Panc1 (cell line): Measurements from ENCODE around the gene CYP27B1. TPM values are rescaled to one million over a fixed set of nuclear protein-coding genes. Genes with fewer than 3 reads are reported as not detected.

Source experiments
- ATAC-seq: fragments of 200-7000 bp; cut with Tn5 transposase; 2 replicates; pipeline ENCODE4 v1.9.1; 2020; ENCODE audit warnings: mild to moderate bottlenecking, moderate library complexity
- BruUV-seq: library from RNA; stranded (reverse); fragments of 400-500 nt; replicated peaks from 2 replicates; lab custom pipeline; 2021; lab: Mats Ljungman, UMichigan
- CTCF ChIA-PET: fragments of 300-600 bp; sonication (Branson Sonifier 250); formaldehyde crosslinking; loops from one replicate; lab custom pipeline; 2022; ENCODE audit warnings: antibody characterized with exemption; lab: Charles Lee
- POLR2A ChIA-PET: fragments of 300-600 bp; sonication (Branson Sonifier 250); formaldehyde crosslinking; loops from one replicate; lab custom pipeline; 2022; ENCODE audit warnings: antibody characterized with exemption; lab: Charles Lee
- DNase-seq: peaks from one replicate; pipeline ENCODE4 v3.0.0-alpha.2; 2010; ENCODE audit warnings: low read depth, low spot score
- H3K27ac ChIP-seq: 2 replicates; pipeline ENCODE4 v1.5.1; 2011; ENCODE audit warnings: mild to moderate bottlenecking, low read length, inconsistent platforms
- H3K27me3 ChIP-seq: fragments of 200-500 bp; sonication (Bioruptor generic); 2 replicates; pipeline ENCODE4 v1.6.0; 2014; ENCODE audit warnings: low read length, inconsistent platforms; ENCODE audit not compliant: control insufficient read depth, insufficient read depth
- H3K36me3 ChIP-seq: fragments of 200-500 bp; sonication (Bioruptor generic); 2 replicates; pipeline ENCODE4 v1.5.1; 2014; ENCODE audit warnings: inconsistent platforms, mild to moderate bottlenecking, low read length, moderate library complexity; ENCODE audit not compliant: control insufficient read depth, insufficient read depth
- H3K4me1 ChIP-seq: 2 replicates; pipeline ENCODE4 v1.5.1; 2011; ENCODE audit warnings: inconsistent platforms, mild to moderate bottlenecking, low read length, moderate library complexity; ENCODE audit not compliant: control insufficient read depth, insufficient read depth
- H3K4me3 ChIP-seq, 2 experiments: 2 replicates each; pipeline ENCODE4 v1.5.1; 2011 to 2012; ENCODE audit warnings: low read depth in 2 of 2, low read length in 2 of 2, mild to moderate bottlenecking in 2 of 2, inconsistent platforms in 1 of 2, moderate library complexity in 1 of 2
- H3K9me3 ChIP-seq: fragments of 200-500 bp; sonication (Bioruptor generic); 2 replicates; pipeline ENCODE4 v1.5.1; 2014; ENCODE audit warnings: low read depth, mild to moderate bottlenecking, inconsistent platforms, low read length, moderate library complexity; ENCODE audit not compliant: control insufficient read depth, insufficient read depth
- REST ChIP-seq, 2 experiments: IDR thresholded peaks; 2 replicates each; pipeline ENCODE4 v1.6.1; 2011 to 2012; ENCODE audit warnings: low read depth in 2 of 2, control low read depth in 1 of 2, low read length in 1 of 2, mild to moderate bottlenecking in 1 of 2, moderate library complexity in 1 of 2; ENCODE audit not compliant: insufficient read depth in 1 of 2
- SIN3A ChIP-seq: IDR thresholded peaks from 2 replicates; pipeline ENCODE4 v1.6.1; 2012; ENCODE audit warnings: low read depth, mild to moderate bottlenecking, low read length, moderate library complexity, borderline replicate concordance; ENCODE audit not compliant: insufficient read depth
- in situ Hi-C: cut with HindIII; loops from 2 replicates; pipeline ENCODE4 v1.10.0; 2016; ENCODE audit warnings: low sequenced_read_pairs, low pct_unique_long_range_greater_than_20kb
- intact Hi-C: fragments of 100-400 bp; cut with micrococcal nuclease; formaldehyde crosslinking; loops from one replicate; pipeline ENCODE4 v1.10.0; 2022; ENCODE audit not compliant: unreplicated experiment
- microRNA-seq: library from miRNA; unstranded; fragments of <30 nt; microRNA quantifications from one replicate; pipeline ENCODE4 v1.1.0, GENCODE V29; 2020; ENCODE audit not compliant: unreplicated experiment
- total RNA-seq: library from RNA; stranded (reverse); gene quantifications from one replicate; pipeline ENCODE4 v1.2.1, GENCODE V29; 2021; ENCODE audit not compliant: unreplicated experiment

CYP27B1 gene
- total RNA-seq, 1 experiment from 2014 or later, result 4.0 TPM

DNA sequence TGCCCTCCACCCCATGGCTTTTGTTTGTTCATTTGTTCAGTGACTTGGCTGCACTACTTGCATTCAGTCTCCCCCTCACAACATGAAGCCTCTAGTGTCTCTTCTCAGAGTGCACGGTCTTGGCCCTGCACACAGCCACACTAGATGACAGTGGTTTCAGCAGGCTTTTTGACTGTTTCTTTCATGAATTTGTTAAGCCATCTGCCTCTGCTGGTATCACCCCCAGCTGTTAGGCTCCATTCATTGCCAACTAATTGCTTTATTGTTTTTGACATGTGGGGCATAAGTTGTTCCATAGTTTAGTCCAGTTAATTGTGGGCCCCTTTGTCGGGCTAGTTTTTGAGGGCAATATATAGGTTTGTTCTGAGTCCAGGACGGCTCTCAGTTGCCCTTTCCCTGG, 54.2 kb downstream of the CYP27B1 start:
- POLR2A ChIA-PET, result no interaction called here
- ATAC-seq (no peak), DNase-seq (no peak)
- no peak for TF ChIP-seq SIN3A
- TF ChIP-seq REST (IDR thresholded peaks at IDR 0.05; ENCODE audit: insufficient read depth in 1 of 2, low read depth in 2 of 2, low read length in 1 of 2), result no peak
- in situ Hi-C loops, result no loop called here
- H3K4me3 ChIP-seq, result no peak overlapping the region
- H3K4me1 ChIP-seq, result no peaks in the 10 kb centered on the region
- CTCF ChIA-PET, result interaction anchor here (0.7 kb wide), 1 partner anchor 8 kb away, joined by 3 read pairs; no protein-coding TSS in a partner anchor
- intact Hi-C loops, result no loop called here
- H3K27me3 ChIP-seq, result no peaks in the 10 kb centered on the region
- H3K27ac ChIP-seq, result no peak overlapping the region
- H3K36me3 ChIP-seq, result no peaks in the 10 kb centered on the region; the same call in 1 of the 2 replicates
- BruUV-seq, result no TSS peak
- H3K9me3 ChIP-seq, result no peaks in the 10 kb centered on the region

Small RNAs within 50 kb of the gene (microRNA-seq; reads per million reads assigned to microRNA genes)
- gene MIR6759, result not detected

Other genes starting within 250 kb of the CYP27B1 start
- 47.2 TPM for gene DDIT3, start 246.6 kb downstream of the CYP27B1 start, total RNA-seq
- 115 TPM for gene MBD6, start 244.3 kb downstream of the CYP27B1 start, total RNA-seq
- gene DCTN2, start 219.9 kb downstream of the CYP27B1 start, total RNA-seq, result 97.6 TPM
- 3.0 TPM for gene KIF5A, start 217.0 kb downstream of the CYP27B1 start, total RNA-seq
- gene PIP4K2C, start 175.9 kb downstream of the CYP27B1 start, total RNA-seq, result 62.6 TPM
- 37.8 TPM for gene DTX3, start 162.3 kb downstream of the CYP27B1 start, total RNA-seq
- gene ARHGEF25, start 155.6 kb downstream of the CYP27B1 start, total RNA-seq, result 10.5 TPM
- gene B4GALNT1, start 133.9 kb downstream of the CYP27B1 start, total RNA-seq, result 48.6 TPM
- 186 TPM for gene OS9, start 72.9 kb downstream of the CYP27B1 start, total RNA-seq
- 0.49 TPM for gene AGAP2, start 28.3 kb downstream of the CYP27B1 start, total RNA-seq
- 17.5 TPM for gene TSPAN31, start 22.0 kb downstream of the CYP27B1 start, total RNA-seq
- gene CDK4, start 14.8 kb downstream of the CYP27B1 start, total RNA-seq, result 201 TPM
- 2.3 TPM for gene MARCHF9, start 12.0 kb downstream of the CYP27B1 start, total RNA-seq
- gene METTL1, start 5.0 kb upstream of the CYP27B1 start, total RNA-seq, result 46.5 TPM
- gene EEF1AKMT3, start 5.5 kb upstream of the CYP27B1 start, total RNA-seq, result 7.4 TPM
- gene TSFM, start 15.7 kb upstream of the CYP27B1 start, total RNA-seq, result 40.3 TPM
- 3.1 TPM for gene AVIL, start 51.7 kb upstream of the CYP27B1 start, total RNA-seq
- gene CTDSP2, start 79.7 kb upstream of the CYP27B1 start, total RNA-seq, result 120 TPM
- gene ATP23, start 174.5 kb upstream of the CYP27B1 start, total RNA-seq, result 10.3 TPM